ENCODE measurements around the gene TRDN. TPM values are rescaled to one million over a fixed set of nuclear protein-coding genes. Genes with fewer than 3 reads are reported as not detected.

TRDN gene
- total RNA-seq, 4 donors from 2014 or later, result not detected

- Histone ChIP-seq H3K27ac (no peak overlapping the region), H3K4me3 (replicated peaks in 1 of 3) (no peak overlapping the region), H3K27me3 (no peaks in the 10 kb centered on the region), H3K9me3 (no peaks in the 10 kb centered on the region), H3K4me1 (no peaks in the 10 kb centered on the region), H3K36me3 (no peaks in the 10 kb centered on the region)
- intact Hi-C loops (cut with DNase I), result no loop called here
- DNase-seq, result no peak
- WGBS, 2 donors, result 84 to 85% methylated on average over 3 of the region's 3 CpGs
- TF ChIP-seq POLR2A (IDR thresholded peaks at IDR 0.05), result no peak
- TF ChIP-seq CTCF (IDR thresholded peaks at IDR 0.05), result no peak
Observed at GRCh38 chr6:123598011-123598410, 38.7 kb downstream of the TRDN start.

- H3K4me3 ChIP-seq (replicated peaks in 1 of 3), result no peak overlapping the region
- TF ChIP-seq POLR2A (IDR thresholded peaks at IDR 0.05) (no peak), CTCF (IDR thresholded peaks at IDR 0.05) (no peak)
- intact Hi-C loops (cut with DNase I), result no loop called here
- WGBS, 2 donors, result 84 to 89% methylated on average over 2 of the region's 2 CpGs
- no peaks in the 10 kb centered on the region for H3K27me3 ChIP-seq
- H3K36me3 ChIP-seq, result no peaks in the 10 kb centered on the region
- H3K4me1 ChIP-seq, result no peaks in the 10 kb centered on the region
- no peak for DNase-seq
- H3K9me3 ChIP-seq, result no peaks in the 10 kb centered on the region
- no peak overlapping the region for H3K27ac ChIP-seq
Observed at GRCh38 chr6:123594776-123595175, 42.0 kb downstream of the TRDN start.

GRCh38 chr6:123592426-123592825 lies 44.3 kb downstream of the TRDN start:
- no peak for DNase-seq
- intact Hi-C loops (cut with DNase I), result no loop called here
- Histone ChIP-seq H3K4me3 (replicated peaks in 1 of 3) (no peak overlapping the region), H3K9me3 (no peaks in the 10 kb centered on the region), H3K27me3 (no peaks in the 10 kb centered on the region), H3K36me3 (no peaks in the 10 kb centered on the region), H3K4me1 (no peaks in the 10 kb centered on the region), H3K27ac (no peak overlapping the region)
- no peak for TF ChIP-seq CTCF (IDR thresholded peaks at IDR 0.05)
- TF ChIP-seq POLR2A (IDR thresholded peaks at IDR 0.05), result no peak
- 78 to 86% methylated on average over 2 of the region's 2 CpGs for WGBS, 2 donors

- H3K27ac ChIP-seq, result no peak overlapping the region
- H3K27me3 ChIP-seq, result no peaks in the 10 kb centered on the region
- no peaks in the 10 kb centered on the region for H3K9me3 ChIP-seq
- no peaks in the 10 kb centered on the region for H3K36me3 ChIP-seq
- DNase-seq, result no peak
- 92% methylated on average over 5 of the region's 5 CpGs for WGBS, 2 donors
- no peak overlapping the region for H3K4me3 ChIP-seq (replicated peaks in 1 of 3)
- TF ChIP-seq POLR2A (IDR thresholded peaks at IDR 0.05) (no peak), CTCF (IDR thresholded peaks at IDR 0.05) (no peak)
- no peaks in the 10 kb centered on the region for H3K4me1 ChIP-seq
- intact Hi-C loops (cut with DNase I), result no loop called here
Observed at GRCh38 chr6:123589973-123590372, 46.8 kb downstream of the TRDN start.

- Histone ChIP-seq H3K27me3 (no peaks in the 10 kb centered on the region), H3K36me3 (no peaks in the 10 kb centered on the region), H3K27ac (no peak overlapping the region), H3K4me3 (replicated peaks in 1 of 3) (no peak overlapping the region), H3K4me1 (no peaks in the 10 kb centered on the region), H3K9me3 (no peaks in the 10 kb centered on the region)
- WGBS, 2 donors, result 52 to 56% methylated on average over 1 of the region's 1 CpG
- TF ChIP-seq POLR2A (IDR thresholded peaks at IDR 0.05), result no peak
- TF ChIP-seq CTCF (IDR thresholded peaks at IDR 0.05), result no peak
- no peak for DNase-seq
- intact Hi-C loops (cut with DNase I), result no loop called here
Observed at GRCh38 chr6:123589317-123589716, 47.4 kb downstream of the TRDN start.
